Thoracic aorta (tissue), 2 donors: ENCODE measurements around the gene FXYD5. TPM values are rescaled to one million over a fixed set of nuclear protein-coding genes. Genes with fewer than 3 reads are reported as not detected.

Experiments
- ATAC-seq: fragments of 150-250 bp; one replicate; pipeline ENCODE4 v1.8.0; 2017; ENCODE audit warnings: low read depth; ENCODE audit not compliant: insufficient number of reproducible peaks, low FRiP score
- DNase-seq: peaks from one replicate; pipeline ENCODE4 v3.0.0-alpha.2; 2020; ENCODE audit warnings: low spot score
- H3K27ac ChIP-seq, 2 donors: fragments of 200-600 bp; sonication (generic); 1 replicate in 1 of 2; 2 replicates in 1 of 2; pipeline ENCODE4 v1.5.1; 2016; ENCODE audit warnings: mild to moderate bottlenecking in 2 of 2, moderate library complexity in 2 of 2
- H3K27me3 ChIP-seq: fragments of 200-600 bp; sonication (generic); replicated peaks from 2 replicates; pipeline ENCODE4 v1.6.0; 2016; ENCODE audit warnings: mild to moderate bottlenecking; ENCODE audit not compliant: insufficient read depth
- H3K36me3 ChIP-seq: fragments of 200-600 bp; sonication (generic); one replicate; pipeline ENCODE4 v1.5.1; 2016
- H3K4me1 ChIP-seq, 2 donors: fragments of 200-600 bp; sonication (generic); 1 replicate in 1 of 2; 2 replicates in 1 of 2; pipeline versions ENCODE4 v1.5.1 to v1.6.0; 2016; ENCODE audit warnings: low read depth in 2 of 2, mild to moderate bottlenecking in 1 of 2; ENCODE audit not compliant: control insufficient read depth in 1 of 2
- H3K4me3 ChIP-seq: fragments of 200-600 bp; sonication (generic); 2 replicates; pipeline ENCODE4 v1.5.1; 2016; ENCODE audit warnings: mild to moderate bottlenecking
- H3K9me3 ChIP-seq: fragments of 200-600 bp; sonication (generic); 2 replicates; pipeline ENCODE4 v1.5.1; 2016
- CTCF ChIP-seq: fragments of 200-600 bp; sonication (generic); IDR thresholded peaks from one replicate; pipeline ENCODE4 v1.5.1; 2019; ENCODE audit warnings: antibody characterized with exemption
- total RNA-seq, 2 donors: library from RNA; depleted of rRNA; stranded (reverse); fragments of >200 nt; gene quantifications; one replicate each; pipeline versions ENCODE4 v1.1.0 to v1.2.3, GENCODE V29; 2016

FXYD5 gene
- total RNA-seq, 2 donors from 2014 or later, result 65.0 to 106 TPM

DNA sequence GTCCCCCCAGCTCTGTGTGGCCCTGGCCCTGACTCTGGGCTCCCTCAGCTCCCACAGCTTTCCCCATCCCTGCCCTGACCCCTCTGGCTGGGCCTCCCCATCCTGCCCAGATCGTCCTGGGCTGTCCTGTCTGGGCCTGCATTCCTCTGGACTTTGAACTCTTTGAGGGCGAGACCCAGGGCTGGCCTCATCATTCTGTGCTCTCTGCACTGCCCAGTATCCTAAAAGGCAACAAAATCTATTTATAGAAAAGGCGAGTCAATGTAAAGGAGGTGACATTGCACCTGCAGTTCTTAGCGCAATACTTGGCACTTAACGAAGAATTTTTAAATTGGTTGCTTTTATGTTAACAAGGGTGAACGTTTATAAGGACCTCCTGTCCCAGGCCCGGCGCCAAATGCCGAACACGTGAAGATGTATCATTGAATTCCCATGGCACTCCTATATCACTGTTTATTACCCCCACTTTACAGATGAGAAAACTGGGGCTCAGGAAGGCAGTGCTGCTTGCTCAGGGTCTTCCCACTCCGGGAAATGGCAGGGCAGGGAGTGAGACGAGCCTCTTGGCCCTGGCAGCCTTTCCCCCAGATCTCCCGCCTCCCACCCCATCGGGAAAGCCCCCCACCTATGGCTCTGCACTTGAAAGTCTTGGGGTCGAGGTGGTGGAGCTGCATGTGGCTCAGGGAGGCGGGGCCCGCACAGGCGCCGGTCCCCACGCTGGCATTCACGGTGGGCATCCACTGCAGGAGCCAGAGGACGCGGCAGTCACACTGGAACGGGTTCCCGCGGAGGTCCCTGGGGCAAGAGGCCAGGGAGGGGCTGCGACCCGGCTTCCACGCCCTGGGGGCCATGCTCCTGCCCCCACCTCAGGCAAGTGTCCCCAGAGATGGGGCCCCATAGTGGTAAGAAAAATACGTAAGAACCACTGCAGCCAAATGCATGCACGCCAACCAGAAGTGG lies 23.5 kb upstream of the FXYD5 start:
- ATAC-seq (no peak), DNase-seq (no peak)
- Histone ChIP-seq H3K4me1 (peaks cover 0 to 25% of the 10 kb centered on the region in 2 donors), H3K9me3 (no peaks in the 10 kb centered on the region), H3K4me3 (no peak overlapping the region), H3K27me3 (no peaks in the 10 kb centered on the region), H3K27ac (no peak overlapping the region), H3K36me3 (no peaks in the 10 kb centered on the region)
- no peak for TF ChIP-seq CTCF

DNA sequence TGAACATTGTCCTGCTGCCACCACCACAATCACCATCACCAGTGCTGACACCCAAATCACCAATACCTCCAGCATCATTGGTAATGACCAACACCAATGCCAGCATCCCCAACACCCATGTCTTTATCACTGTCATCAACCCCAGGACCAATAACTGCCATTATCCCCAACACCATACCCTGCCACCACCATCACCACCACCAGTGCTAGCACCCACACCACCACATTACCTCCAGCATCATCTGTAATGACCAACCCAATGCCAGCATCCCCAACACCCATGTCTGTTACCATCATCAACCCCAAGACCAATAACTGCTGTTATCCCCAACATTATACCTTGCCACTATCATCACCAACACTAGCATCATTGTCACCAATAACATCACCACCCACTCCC lies 22.3 kb upstream of the FXYD5 start:
- Histone ChIP-seq H3K36me3 (no peaks in the 10 kb centered on the region), H3K9me3 (no peaks in the 10 kb centered on the region), H3K27ac (no peak overlapping the region), H3K4me3 (no peak overlapping the region), H3K27me3 (no peaks in the 10 kb centered on the region), H3K4me1 (peaks cover 0 to 19% of the 10 kb centered on the region in 2 donors)
- ATAC-seq (no peak), DNase-seq (no peak)
- TF ChIP-seq CTCF, result no peak

DNA sequence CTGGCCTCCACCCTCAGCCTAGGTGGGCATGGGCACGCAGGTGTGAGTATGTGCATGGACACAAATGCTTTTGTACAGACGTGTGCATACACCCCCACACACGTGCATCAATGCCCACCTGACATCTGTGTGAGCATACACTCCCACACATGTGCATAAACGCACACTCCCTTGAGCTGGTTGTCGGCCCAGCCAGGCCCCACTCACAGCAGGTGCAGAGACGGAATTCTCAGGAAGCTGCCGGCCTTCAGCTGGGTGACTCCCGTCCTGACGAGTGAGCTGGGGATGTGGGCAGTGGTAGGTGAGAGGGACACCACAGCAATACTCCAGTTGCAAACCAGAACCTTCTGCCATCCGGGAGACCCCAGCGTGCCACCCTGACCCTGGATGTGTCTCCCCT lies 20.7 kb upstream of the FXYD5 start:
- ATAC-seq (no peak), DNase-seq (no peak)
- Histone ChIP-seq H3K9me3 (no peaks in the 10 kb centered on the region), H3K27ac (no peak overlapping the region), H3K36me3 (no peaks in the 10 kb centered on the region), H3K4me3 (no peak overlapping the region), H3K4me1 (peaks cover 4 to 26% of the 10 kb centered on the region in 2 donors), H3K27me3 (no peaks in the 10 kb centered on the region)
- no peak for TF ChIP-seq CTCF

GRCh38 chr19:35134601-35135242 lies 19.8 kb upstream of the FXYD5 start, which contains the start of gene LGI4:
Gene LGI4, minus strand, starts transcription at chr19:35135059. Its CDS starts 379 bp downstream, at chr19:35134680.
- Histone ChIP-seq H3K9me3 (no peaks in the 10 kb centered on the region), H3K36me3 (no peaks in the 10 kb centered on the region), H3K4me1 (peaks cover 4 to 28% of the 10 kb centered on the region in 2 donors), H3K4me3 (peak within 1 kb of the TSS; percentile 62), H3K27me3 (no peaks in the 10 kb centered on the region), H3K27ac (peak within 1 kb of the TSS; percentile 11 to 73)
- TF ChIP-seq CTCF, result no peak
- no peak for DNase-seq
- ATAC-seq, result no peak

GRCh38 chr19:35135389-35135909 lies 19.1 kb upstream of the FXYD5 start:
- DNase-seq, result no peak
- Histone ChIP-seq H3K27ac (peak overlapping the region; percentile 11 to 73), H3K4me3 (peak overlapping the region; percentile 62), H3K9me3 (no peaks in the 10 kb centered on the region), H3K27me3 (no peaks in the 10 kb centered on the region), H3K36me3 (no peaks in the 10 kb centered on the region), H3K4me1 (peaks cover 9 to 35% of the 10 kb centered on the region in 2 donors)
- TF ChIP-seq CTCF, result peak; percentile 97
- ATAC-seq, result peak; percentile 62
